Ascending aorta (tissue), 2 donors: Measurements from ENCODE around the gene MEIOSIN. TPM values are rescaled to one million over a fixed set of nuclear protein-coding genes. Genes with fewer than 3 reads are reported as not detected.

Experiments
- DNase-seq, 2 donors: peaks; one replicate each; pipeline ENCODE4 v3.0.0-alpha.2; 2019; ENCODE audit warnings: low spot score in 2 of 2
- H3K27ac ChIP-seq, 2 donors: fragments of 200-600 bp; sonication (generic); one replicate each; pipeline ENCODE4 v1.5.1; 2016 to 2017; ENCODE audit warnings: mild to moderate bottlenecking in 1 of 2
- H3K27me3 ChIP-seq: fragments of 200-600 bp; sonication (generic); one replicate; pipeline ENCODE4 v1.5.1; 2017
- H3K36me3 ChIP-seq, 2 donors: fragments of 200-600 bp; sonication (generic); one replicate each; pipeline ENCODE4 v1.5.1; 2016
- H3K4me1 ChIP-seq, 2 donors: fragments of 200-600 bp; sonication (generic); one replicate each; pipeline ENCODE4 v1.5.1; 2016 to 2017; ENCODE audit warnings: mild to moderate bottlenecking in 1 of 2
- H3K4me3 ChIP-seq, 2 donors: fragments of 200-600 bp; sonication (generic); one replicate each; pipeline ENCODE4 v1.5.1; 2016 to 2017; ENCODE audit warnings: mild to moderate bottlenecking in 1 of 2
- H3K9me3 ChIP-seq, 2 donors: fragments of 200-600 bp; sonication (generic); one replicate each; pipeline ENCODE4 v1.5.1; 2016
- CTCF ChIP-seq, 3 experiments: fragments of 200-600 bp in 2 of 3; fragments of 450-650 bp in 1 of 3; sonication (generic) in 2 of 3; IDR thresholded peaks; one replicate each; pipeline ENCODE4 v1.5.1; 2016 to 2019; ENCODE audit warnings: antibody characterized with exemption in 3 of 3, mild to moderate bottlenecking in 1 of 3, moderate library complexity in 1 of 3
- intact Hi-C: fragments of 100-400 bp; cut with DNase I; formaldehyde crosslinking; loops from one replicate; pipeline ENCODE4 v1.15.1; 2023
- total RNA-seq: library from RNA; depleted of rRNA; stranded (reverse); fragments of >200 nt; gene quantifications from one replicate; pipeline ENCODE4 v1.1.0, GENCODE V29; 2016

Gene MEIOSIN
- total RNA-seq, 1 donor from 2014 or later, result not detected

- Histone ChIP-seq H3K4me3 (no peak overlapping the region), H3K27ac (no peak overlapping the region), H3K36me3 (no peaks in the 10 kb centered on the region), H3K4me1 (no peaks in the 10 kb centered on the region), H3K27me3 (no peaks in the 10 kb centered on the region), H3K9me3 (no peaks in the 10 kb centered on the region)
- intact Hi-C loops, result no loop called here
- DNase-seq, result no peak
- TF ChIP-seq CTCF (IDR thresholded peaks at IDR 0.05), result no peak
These were observed 66.9 kb downstream of the MEIOSIN start for GRCh38 chr19:45800070-45800553.

- Histone ChIP-seq H3K36me3 (no peaks in the 10 kb centered on the region), H3K27ac (no peak overlapping the region), H3K27me3 (no peaks in the 10 kb centered on the region), H3K4me3 (no peak overlapping the region), H3K9me3 (no peaks in the 10 kb centered on the region), H3K4me1 (no peaks in the 10 kb centered on the region)
- DNase-seq, result no peak
- no peak for TF ChIP-seq CTCF (IDR thresholded peaks at IDR 0.05)
- intact Hi-C loops, result no loop called here
These were observed 68.5 kb downstream of the MEIOSIN start for GRCh38 chr19:45801603-45802175.

GRCh38 chr19:45804140-45804958 is 71.1 kb downstream of the MEIOSIN start:
- TF ChIP-seq CTCF (IDR thresholded peaks at IDR 0.05), result no peak
- Histone ChIP-seq H3K27me3 (no peaks in the 10 kb centered on the region), H3K9me3 (no peaks in the 10 kb centered on the region), H3K4me1 (no peaks in the 10 kb centered on the region), H3K36me3 (no peaks in the 10 kb centered on the region), H3K4me3 (no peak overlapping the region), H3K27ac (no peak overlapping the region)
- intact Hi-C loops, result no loop called here
- DNase-seq, result no peak

DNA sequence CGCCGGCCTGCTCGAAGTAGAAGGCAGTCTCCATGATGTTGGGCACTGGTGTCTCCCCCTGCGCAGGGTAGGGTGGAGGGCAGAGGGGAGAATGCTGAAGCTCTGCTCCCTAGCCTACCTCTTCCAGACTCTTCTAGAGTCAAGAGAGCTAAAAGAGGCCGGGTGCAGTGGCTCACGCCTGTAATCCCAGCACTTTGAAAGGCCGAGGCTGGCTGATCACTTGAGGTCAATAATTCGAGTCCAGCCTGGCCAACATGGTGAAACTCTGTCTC is 71.7 kb downstream of the MEIOSIN start:
- Histone ChIP-seq H3K4me1 (peaks cover 0 to 5% of the 10 kb centered on the region in 2 donors), H3K9me3 (no peaks in the 10 kb centered on the region), H3K4me3 (no peak overlapping the region), H3K27ac (no peak overlapping the region), H3K27me3 (no peaks in the 10 kb centered on the region), H3K36me3 (no peaks in the 10 kb centered on the region)
- no peak for DNase-seq
- intact Hi-C loops, result no loop called here
- no peak for TF ChIP-seq CTCF (IDR thresholded peaks at IDR 0.05)

DNA sequence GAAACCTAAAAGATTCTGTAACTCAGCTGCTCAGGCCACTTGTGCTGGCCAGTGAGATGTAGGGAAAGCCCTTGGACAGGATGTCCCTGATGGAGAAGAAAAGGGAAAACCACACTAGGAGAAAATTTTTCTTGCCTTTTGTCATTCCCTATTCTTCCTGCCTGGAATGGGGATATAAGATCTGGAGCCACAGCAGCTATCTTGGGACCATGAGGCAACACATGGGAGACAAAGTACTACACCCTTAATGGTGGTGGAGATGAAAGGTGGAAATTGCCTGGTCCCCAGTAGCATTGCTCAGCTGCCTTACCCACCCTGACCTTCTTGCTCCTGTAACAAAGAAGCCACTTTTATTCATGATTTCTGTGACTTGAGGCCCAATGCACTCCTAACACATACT is 72.5 kb downstream of the MEIOSIN start:
- no peak for DNase-seq
- Histone ChIP-seq H3K9me3 (no peaks in the 10 kb centered on the region), H3K27me3 (no peaks in the 10 kb centered on the region), H3K36me3 (no peaks in the 10 kb centered on the region), H3K4me1 (peaks cover 0 to 5% of the 10 kb centered on the region in 2 donors), H3K27ac (no peak overlapping the region), H3K4me3 (no peak overlapping the region)
- no peak for TF ChIP-seq CTCF (IDR thresholded peaks at IDR 0.05)
- intact Hi-C loops, result no loop called here
